ENCODE data around the gene C8G. TPM values are rescaled to one million over a fixed set of nuclear protein-coding genes. Genes with fewer than 3 reads are reported as not detected.
A peak's percentile ranks its signal among the peaks of the same experiment; 100 is the strongest.

The C8G gene
- total and polyA plus RNA-seq, 2 of the 8 experiments (the other 6 are each of a cell fraction or from before 2014, with no cell fraction given) = 0.62 to 0.80 TPM

DNA sequence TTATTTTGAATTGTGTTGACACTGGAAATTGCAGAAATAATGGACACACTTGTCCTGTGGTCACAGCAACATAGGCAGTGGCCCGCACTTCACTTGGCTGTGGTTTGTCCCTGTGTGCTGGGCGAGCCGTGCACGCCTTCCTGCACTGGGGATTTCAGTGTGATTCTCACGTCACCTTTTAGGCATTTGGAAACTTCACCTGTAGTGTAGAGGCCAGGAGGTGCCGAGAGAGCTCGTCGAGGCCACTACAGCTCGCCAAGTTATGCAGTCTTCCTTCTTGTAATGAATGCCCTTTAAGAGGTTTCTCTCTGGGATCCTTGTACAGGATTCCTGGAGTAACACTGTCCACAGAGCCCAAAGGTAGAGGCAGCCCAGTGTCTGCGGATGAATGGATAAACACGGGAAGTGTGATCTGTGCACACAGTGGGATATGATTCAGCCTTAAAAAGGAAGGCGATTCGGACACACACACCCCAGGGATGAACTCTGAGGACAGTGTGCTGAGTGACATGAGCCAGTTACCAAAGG, 44.0 kb upstream of the C8G start:
- no peak overlapping the region for H3K9ac ChIP-seq (replicated peaks in 1 of 4; ENCODE audit: extremely low read depth in 1 of 4, low read depth in 3 of 4, low read length in 3 of 4)

More for the DNA sequence above, 44.0 kb upstream of the C8G start:
- Histone ChIP-seq H3K27ac (ENCODE audit: low read depth, low read length) (no peak overlapping the region), H3K14ac (ENCODE audit: insufficient read length) (no peak overlapping the region), H3K27me3 (replicated peaks in 1 of 4; ENCODE audit: control insufficient read depth in 3 of 4, extremely low read depth in 1 of 4, insufficient read depth in 3 of 4, low read length in 3 of 4) (no peaks in the 10 kb centered on the region), H2AFZ (ENCODE audit: low read length) (no peak overlapping the region), H3K18ac (ENCODE audit: extremely low read depth, low read length) (no peak overlapping the region), H3K9me3 (ENCODE audit: insufficient read depth in 2 of 2, low read depth in 1 of 2, low read length in 1 of 2) (no peaks in the 10 kb centered on the region), H3K4me3 (ENCODE audit: extremely low read depth in 1 of 4, insufficient read depth in 2 of 4, low read depth in 3 of 4, low read length in 4 of 4) (no peak overlapping the region), H2BK5ac (ENCODE audit: low read depth, low read length) (0 out of 2 replicates have a peak overlapping the region, but pooled peaks have one; percentile 5), H3K56ac (replicated peaks; ENCODE audit: insufficient read length, low read depth, low read length) (no peak overlapping the region), H3K4me2 (ENCODE audit: insufficient read depth in 1 of 2, low read depth in 2 of 2, low read length in 2 of 2) (no peak overlapping the region), H4K8ac (ENCODE audit: extremely low read depth, insufficient read depth, low read length) (no peak overlapping the region), H3K36me3 (ENCODE audit: control insufficient read depth in 2 of 4, insufficient read depth in 4 of 4, low read length in 3 of 4) (peaks cover 9 to 27% (median 23%) of the 10 kb centered on the region in 4 experiments; a peak in 7 of 8 replicates), H2BK120ac (replicated peaks; ENCODE audit: low read depth, low read length) (no peak overlapping the region), H4K20me1 (replicated peaks in 1 of 2; ENCODE audit: control insufficient read depth in 1 of 2, insufficient read depth in 2 of 2, low read length in 2 of 2) (peaks cover 7 to 21% of the 10 kb centered on the region in 2 experiments), H2BK15ac (ENCODE audit: low read length) (no peak overlapping the region), H3K23ac (ENCODE audit: insufficient read length) (no peak overlapping the region), H2BK12ac (ENCODE audit: low read depth, low read length) (no peak overlapping the region), H3K79me1 (ENCODE audit: low read depth, low read length) (peaks cover 8% of the 10 kb centered on the region; the same call in 1 of the 2 replicates), H3K23me2 (ENCODE audit: low read depth, low read length) (no peaks in the 10 kb centered on the region), H2BK20ac (ENCODE audit: low read length) (no peak overlapping the region), H3K4ac (replicated peaks; ENCODE audit: insufficient read length, low read depth, low read length) (no peak overlapping the region), H2AK5ac (ENCODE audit: low read depth, low read length) (no peak overlapping the region), H3K4me1 (replicated peaks in 1 of 4; ENCODE audit: control insufficient read depth in 3 of 4, insufficient read depth in 4 of 4, low read length in 3 of 4) (no peaks in the 10 kb centered on the region; a peak in 1 of 7 replicates), H3K79me2 (ENCODE audit: control insufficient read depth in 1 of 2, insufficient read depth in 2 of 2, low read length in 2 of 2) (peaks cover 0 to 14% of the 10 kb centered on the region in 2 experiments; a peak in 2 of 4 replicates), H4K91ac (replicated peaks; ENCODE audit: insufficient read length, low read length) (no peak overlapping the region), H4K5ac (ENCODE audit: insufficient read length, low read depth, low read length) (no peak overlapping the region)
- 0 out of 3 replicates have a peak, but pooled peaks of 1 of the 2 experiments have one; percentile 15 for TF ChIP-seq POLR2A (IDR thresholded peaks at IDR 0.05; ENCODE audit: control extremely low read depth in 1 of 2, low read depth in 2 of 2, low read length in 2 of 2)
- no peak for TF ChIP-seq BRCA1 (IDR thresholded peaks at IDR 0.05; ENCODE audit: low read depth, low read length)
- WGBS, 2 experiments (ENCODE audit: extremely low coverage in 1 of 2, insufficient coverage in 1 of 2, insufficient read length in 1 of 2, insufficient replicate concordance in 2 of 2, low coverage in 1 of 2, low lambda C conversion rate in 2 of 2, missing lambda C conversion rate in 1 of 2) = 91% methylated on average over 12 of the region's 13 CpGs; no CpG with 5 or more reads in 1 of the 2 experiments
- POLR2A ChIA-PET (ENCODE audit: partially characterized antibody) = no interaction called here
- CTCF ChIA-PET (ENCODE audit: partially characterized antibody) = interaction anchor here (0.9 to 1.5 kb wide), 3 partner anchors 11 to 60 kb away, joined by 3 to 8 read pairs (median 4); partner anchors contain the start of gene AJM1
- no peak for FAIRE-seq
- DNase-seq (ENCODE audit: low read depth in 1 of 2, low spot score in 2 of 2) = no peak
